Measurements from ENCODE around the gene GALNTL6. TPM values are rescaled to one million over a fixed set of nuclear protein-coding genes. Genes with fewer than 3 reads are reported as not detected.

GALNTL6 gene
- total RNA-seq, 1 experiment from 2014 or later = not detected

GRCh38 chr4:171793723-171794122 lies 19.5 kb upstream of the GALNTL6 start:
- Mint-ChIP-seq H3K9me3 (no peaks in the 10 kb centered on the region), H3K27me3 (ENCODE audit: low read depth) (no peaks in the 10 kb centered on the region), H3K4me3 (no peak overlapping the region), H3K36me3 (ENCODE audit: insufficient read depth in 1 of 3, low read depth in 3 of 3) (no peaks in the 10 kb centered on the region), H3K4me1 (no peaks in the 10 kb centered on the region), H3K27ac (no peak overlapping the region)
- H4K8ac ChIP-seq (replicated peaks; ENCODE audit: insufficient read length, low read depth, low read length) = no peak overlapping the region
- H3K56ac ChIP-seq (ENCODE audit: insufficient read length, low read depth, low read length) = no peak overlapping the region
- H3K79me2 ChIP-seq (ENCODE audit: insufficient read depth, low read length) = no peaks in the 10 kb centered on the region
- no peak overlapping the region for H3K4me2 ChIP-seq (ENCODE audit: insufficient read depth, insufficient read length, low read length)
- H2BK120ac ChIP-seq (ENCODE audit: low read depth, low read length, poor library complexity, severe bottlenecking) = no peak overlapping the region
- no peak overlapping the region for H3K27ac ChIP-seq (ENCODE audit: insufficient read length, low read depth, low read length)
- no peaks in the 10 kb centered on the region for H3K23me2 ChIP-seq (ENCODE audit: insufficient read length, low read depth, low read length, poor library complexity, severe bottlenecking)
- H3K27me3 ChIP-seq (ENCODE audit: insufficient read depth, low read length) = no peaks in the 10 kb centered on the region
- DNase-seq = no peak
- H3K79me1 ChIP-seq (ENCODE audit: insufficient read depth, low read depth, low read length, poor library complexity, severe bottlenecking) = no peaks in the 10 kb centered on the region
- H4K5ac ChIP-seq (ENCODE audit: insufficient read length, low read depth, low read length) = no peak overlapping the region
- H3K9me3 ChIP-seq (ENCODE audit: control insufficient read depth, low read depth, low read length) = no peaks in the 10 kb centered on the region
- H3K23ac ChIP-seq (ENCODE audit: insufficient read length, low read depth, low read length) = no peak overlapping the region
- H2BK5ac ChIP-seq (ENCODE audit: insufficient read length, low read length) = no peak overlapping the region
- WGBS (ENCODE audit: extremely low coverage, insufficient read length, low lambda C conversion rate) = no CpG with 5 or more reads among the region's 5 CpGs
- no peak overlapping the region for H3T11ph ChIP-seq (ENCODE audit: low read length)
- H3K14ac ChIP-seq (ENCODE audit: insufficient read depth, low read length) = no peak overlapping the region
- H2BK12ac ChIP-seq (ENCODE audit: insufficient read length, low read depth, low read length) = no peak overlapping the region
- no peak overlapping the region for H3K4ac ChIP-seq (ENCODE audit: low read depth, low read length)
- no peak overlapping the region for H3K18ac ChIP-seq (ENCODE audit: insufficient read length, low read depth, low read length)
- TF ChIP-seq CTCF (conservative IDR thresholded peaks at IDR 0.05) = no peak
- no peak overlapping the region for H4K91ac ChIP-seq (ENCODE audit: insufficient read length, low read depth, low read length)
- H3K4me1 ChIP-seq (ENCODE audit: insufficient read depth, low read length) = no peaks in the 10 kb centered on the region
- H2AK5ac ChIP-seq (ENCODE audit: insufficient read length, low read length) = no peak overlapping the region
- H2BK20ac ChIP-seq (ENCODE audit: low read depth, low read length, poor library complexity, severe bottlenecking) = no peak overlapping the region
- H2BK15ac ChIP-seq (ENCODE audit: low read depth, low read length) = no peak overlapping the region
- H4K20me1 ChIP-seq (ENCODE audit: control insufficient read depth, insufficient read depth, insufficient read length) = no peaks in the 10 kb centered on the region
- no peak overlapping the region for H2AFZ ChIP-seq (ENCODE audit: low read length)
- no peak overlapping the region for H3K9ac ChIP-seq (ENCODE audit: extremely low read depth, insufficient read length, low read length)
